Measurements from ENCODE around the gene MIER2.

MIER2 gene

DNA sequence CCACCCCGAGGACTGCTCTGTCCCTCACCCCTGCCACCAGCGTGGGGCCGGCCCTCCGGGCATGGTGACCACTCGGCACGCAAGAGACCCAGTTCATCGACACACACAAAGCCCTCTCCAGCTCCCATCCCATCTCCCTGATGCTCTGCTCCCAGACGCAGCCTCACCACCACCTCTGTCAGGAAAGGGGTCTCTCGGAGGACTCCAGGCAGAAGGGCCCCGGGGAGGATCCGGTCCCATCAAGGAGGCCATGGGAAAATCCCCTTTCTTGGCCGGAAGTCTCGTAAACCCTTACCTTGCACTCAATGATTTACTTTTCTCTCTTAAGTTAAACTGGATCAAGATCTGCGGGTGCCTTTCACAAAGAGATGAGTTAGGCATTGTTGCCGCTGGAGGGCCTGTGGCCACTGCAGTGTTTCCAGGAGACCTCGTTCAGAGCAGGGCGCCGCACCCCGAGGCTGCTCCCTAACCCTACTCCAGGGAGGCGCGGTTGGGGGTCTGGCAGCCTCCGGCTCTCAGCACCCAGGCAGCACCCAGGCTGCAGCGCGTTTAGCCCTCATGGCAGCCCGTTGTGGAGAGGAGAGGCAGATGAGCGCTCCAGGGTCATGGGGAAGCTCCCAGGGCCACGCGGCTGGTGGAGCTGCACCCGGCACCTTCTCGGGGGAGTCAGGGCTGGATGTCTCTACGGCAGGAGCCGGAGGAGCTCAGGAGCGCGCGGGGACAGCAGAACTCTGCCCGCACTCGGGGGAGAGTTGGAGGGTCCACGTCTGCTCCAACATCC is 33.4 kb upstream of the MIER2 start:
- no peak for DNase-seq

- DNase-seq, result no peak
Observed at GRCh38 chr19:376111-376470, 31.5 kb upstream of the MIER2 start.

DNA sequence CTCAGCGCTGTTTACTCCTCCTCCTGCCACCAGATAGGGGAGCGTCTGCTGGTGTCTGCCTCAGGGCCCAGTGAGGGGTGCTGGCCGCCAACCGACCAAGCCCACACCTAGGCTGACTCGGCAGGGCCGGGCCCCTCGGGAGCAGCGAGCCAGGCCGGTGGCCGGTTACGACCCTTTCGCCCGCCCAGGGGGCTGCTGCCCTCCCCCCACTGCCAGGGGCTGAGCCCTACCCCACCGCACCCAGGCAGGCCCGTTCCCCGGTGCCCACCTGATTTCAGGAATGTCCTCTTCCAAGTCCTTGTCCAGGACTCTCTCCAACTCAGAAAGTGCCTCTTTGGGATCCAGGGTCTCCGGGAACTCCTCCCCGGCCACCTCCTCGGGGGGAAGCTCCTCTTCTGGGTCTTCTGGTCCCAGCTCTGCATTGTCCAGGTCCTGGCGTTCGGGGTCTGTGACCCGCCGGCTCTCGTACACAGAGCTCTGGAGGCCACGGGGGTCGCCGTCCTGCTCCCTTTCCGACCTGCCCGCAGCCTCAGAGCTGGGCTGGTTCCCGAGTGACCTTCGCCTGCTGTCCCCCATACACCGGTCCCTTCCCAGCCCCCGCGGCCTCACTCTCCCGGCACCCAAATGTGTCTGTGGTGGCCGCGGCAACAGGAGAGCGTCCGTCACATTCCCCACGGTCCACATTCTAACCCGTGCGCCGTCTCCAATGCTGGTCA is 31.0 kb upstream of the MIER2 start:
- no peak for DNase-seq

DNA sequence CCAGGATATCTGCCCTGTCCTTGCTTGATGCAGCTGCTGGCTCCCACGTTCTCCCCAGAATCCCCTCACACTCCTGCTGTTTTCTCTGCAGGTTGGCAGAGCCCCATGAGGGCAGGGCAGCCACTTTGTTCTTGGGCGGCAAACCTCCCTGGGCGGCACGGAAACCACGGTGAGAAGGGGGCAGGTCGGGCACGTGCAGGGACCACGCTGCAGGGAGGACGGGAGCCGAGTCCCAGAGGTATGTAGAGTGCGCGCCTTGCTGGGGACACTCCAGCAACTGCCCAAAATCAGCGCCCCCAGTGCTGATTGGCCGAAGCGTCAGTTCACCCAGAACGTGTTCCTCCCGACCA is 30.3 kb upstream of the MIER2 start:
- no peak for DNase-seq

GRCh38 chr19:374183-374885 is 29.7 kb upstream of the MIER2 start:
- DNase-seq, result no peak

DNA sequence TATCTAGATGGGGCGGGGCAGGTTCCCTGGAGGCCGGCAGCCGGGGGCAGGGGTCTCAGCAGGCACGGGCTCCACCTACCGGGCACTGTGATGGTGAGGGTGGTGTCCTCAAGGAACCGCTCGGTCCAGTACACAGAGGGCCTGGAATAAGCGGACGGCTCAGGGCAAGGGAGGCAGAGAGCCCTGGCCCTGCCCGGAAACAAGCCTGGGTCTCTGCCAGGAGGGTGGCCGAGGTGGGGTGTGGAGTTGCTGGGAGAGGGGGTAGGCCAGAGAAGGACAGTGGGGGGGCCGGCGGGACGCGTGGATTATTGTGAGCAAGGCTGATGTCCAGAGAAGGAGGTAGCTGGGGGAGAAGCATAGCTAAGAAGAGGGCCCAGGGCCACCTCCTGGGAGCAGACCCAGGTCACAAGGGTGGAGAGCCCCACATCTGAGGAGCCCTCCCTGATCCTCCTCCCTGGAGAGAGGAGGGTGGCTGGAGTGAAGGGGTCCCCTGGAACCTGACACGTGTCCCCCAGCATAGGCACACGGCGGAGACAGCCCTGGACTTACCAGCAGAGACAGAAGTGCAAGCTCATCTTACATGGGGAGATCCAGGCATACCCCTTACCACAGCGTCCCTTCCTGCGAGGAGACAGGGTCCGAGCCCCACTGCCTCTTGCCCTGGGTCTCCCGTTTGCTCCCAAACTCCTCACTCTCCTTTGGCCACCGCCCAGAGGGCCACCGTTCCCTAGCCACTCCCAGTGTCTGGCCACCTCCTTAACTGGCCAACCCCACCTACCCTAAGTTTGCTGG is 29.0 kb upstream of the MIER2 start:
- no peak for DNase-seq

GRCh38 chr19:372306-372890 is 27.8 kb upstream of the MIER2 start:
- DNase-seq, result no peak

DNA sequence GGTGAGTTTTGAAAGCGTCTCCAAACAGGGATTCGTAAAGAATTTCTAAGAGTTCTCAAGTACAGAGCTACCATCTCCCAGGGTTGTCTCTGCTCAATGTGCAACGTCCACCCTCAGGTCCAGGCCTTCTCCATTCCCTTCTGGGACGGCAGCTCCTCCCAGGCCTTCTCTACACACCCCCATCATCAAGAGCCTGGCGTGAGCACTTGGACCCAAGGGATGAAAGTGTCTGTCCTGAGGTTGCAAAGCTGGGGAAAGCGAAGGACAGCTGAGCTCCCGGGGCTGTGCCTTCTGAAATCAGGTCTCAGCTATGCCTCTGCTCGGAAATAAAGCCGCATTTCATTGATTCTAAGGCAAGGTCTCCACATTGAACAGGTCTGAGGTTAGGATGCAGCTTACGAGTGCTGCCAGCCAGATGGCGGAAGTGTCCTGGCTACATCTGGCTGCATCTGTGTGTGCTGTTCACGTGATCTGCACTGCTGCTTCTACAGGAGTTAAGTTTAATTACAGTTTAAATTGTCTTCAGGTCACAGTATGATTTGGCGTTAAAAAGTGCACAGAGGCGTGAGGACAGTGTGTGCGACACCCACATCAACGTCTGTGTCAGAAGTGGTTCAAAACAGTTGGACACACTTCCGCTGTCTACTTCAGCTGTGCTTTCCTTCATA is 27.0 kb upstream of the MIER2 start:
- DNase-seq, result no peak

- no peak for DNase-seq
Observed at GRCh38 chr19:370641-371330, 26.2 kb upstream of the MIER2 start.

GRCh38 chr19:369876-370275 is 25.3 kb upstream of the MIER2 start:
- DNase-seq, result no peak

DNA sequence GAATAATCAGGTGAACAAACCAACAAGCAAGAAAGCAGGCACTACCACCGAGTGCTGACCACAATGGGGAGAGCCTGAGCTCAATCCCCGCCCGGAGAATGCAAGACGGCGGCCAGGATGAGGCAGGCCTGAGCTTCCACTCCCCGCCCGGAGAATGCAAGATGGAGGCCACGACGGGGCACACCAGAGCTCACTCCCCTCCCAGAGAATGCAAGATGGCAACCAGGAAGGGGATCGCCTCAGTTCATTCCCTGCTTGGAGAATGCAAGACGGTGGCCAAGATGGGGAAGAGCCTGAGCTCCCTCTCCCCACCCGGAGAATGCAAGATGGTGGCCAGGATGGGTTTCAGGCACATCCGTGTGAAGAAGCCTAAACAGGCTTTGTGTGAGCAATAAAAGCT is 24.7 kb upstream of the MIER2 start:
- DNase-seq, result no peak

GRCh38 chr19:368630-369024 is 24.0 kb upstream of the MIER2 start:
- DNase-seq, result no peak

DNA sequence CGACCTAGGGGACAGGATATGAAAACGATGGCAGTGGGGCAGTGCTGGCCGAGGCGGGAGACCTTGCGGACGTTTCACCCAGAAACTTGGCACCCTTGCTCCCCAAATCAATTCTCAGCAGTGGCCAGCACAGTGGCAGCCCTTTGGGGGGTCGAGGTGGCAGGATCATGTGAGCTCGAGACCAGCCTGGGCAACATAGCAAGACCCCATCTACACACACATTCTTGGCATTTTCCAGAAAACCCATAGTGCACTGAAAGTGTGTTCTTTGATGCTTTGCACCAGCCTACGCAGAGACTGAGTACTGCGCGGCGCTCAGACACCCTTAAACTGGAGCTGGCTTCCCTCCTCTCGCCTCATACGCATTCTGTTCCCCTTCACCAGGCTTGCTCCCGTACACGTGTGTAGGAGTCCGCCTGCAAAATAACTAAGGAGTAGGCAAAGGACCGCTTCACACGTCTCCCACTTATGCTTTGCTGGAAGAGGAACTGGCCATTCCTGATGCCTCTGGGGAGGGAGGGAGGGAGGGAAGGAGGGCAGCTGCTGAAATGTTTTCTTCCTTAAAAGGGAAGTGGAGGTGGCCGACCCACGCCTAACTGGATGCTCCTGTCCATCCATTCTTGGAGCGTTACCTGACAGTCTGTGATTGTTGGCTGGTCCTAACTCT is 23.5 kb upstream of the MIER2 start:
- no peak for DNase-seq

DNA sequence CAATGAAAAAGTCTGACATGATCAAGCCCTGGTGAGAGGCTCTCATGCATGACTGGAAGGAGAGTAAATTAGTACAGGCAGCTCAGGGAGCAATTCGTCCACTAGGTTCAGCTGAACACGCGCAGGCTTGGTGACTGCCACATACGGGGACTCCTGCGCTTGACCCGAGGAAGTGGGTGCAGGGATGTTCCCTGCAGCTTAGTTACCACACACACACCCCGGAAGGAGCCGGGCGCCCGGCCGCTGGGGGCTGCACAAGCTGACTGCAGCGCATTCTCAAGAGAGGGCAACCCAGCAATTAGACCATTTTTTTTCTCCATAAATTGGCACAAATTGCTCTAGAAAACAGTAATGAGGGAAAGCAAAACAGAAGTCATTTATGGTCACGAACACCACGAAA is 23.0 kb upstream of the MIER2 start:
- DNase-seq, result no peak

DNA sequence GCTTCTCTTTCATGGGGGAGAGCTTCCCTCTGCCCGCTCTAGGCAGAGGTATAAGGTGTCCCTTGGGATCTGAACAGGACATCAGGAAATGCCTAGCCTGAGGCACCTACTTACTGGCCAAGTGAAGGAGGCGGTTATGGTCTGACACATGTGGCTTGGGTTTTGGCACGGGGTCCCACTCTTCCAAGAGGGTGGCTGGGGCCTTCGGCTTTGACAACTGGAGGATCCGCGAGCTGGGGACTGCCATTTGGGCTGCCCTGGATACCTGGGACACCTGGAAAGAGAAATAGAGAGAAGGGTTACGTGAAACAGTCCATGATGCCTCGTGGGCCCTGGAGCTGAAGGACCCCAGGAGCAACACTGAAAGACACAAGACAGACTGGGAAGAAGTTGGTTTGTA is 22.4 kb upstream of the MIER2 start:
- DNase-seq, result no peak

GRCh38 chr19:366205-366783 is 21.7 kb upstream of the MIER2 start:
- DNase-seq, result no peak

- DNase-seq, result no peak
Observed at GRCh38 chr19:364496-365287, 20.1 kb upstream of the MIER2 start.

GRCh38 chr19:362683-363082 is 18.1 kb upstream of the MIER2 start:
- DNase-seq, result no peak

DNA sequence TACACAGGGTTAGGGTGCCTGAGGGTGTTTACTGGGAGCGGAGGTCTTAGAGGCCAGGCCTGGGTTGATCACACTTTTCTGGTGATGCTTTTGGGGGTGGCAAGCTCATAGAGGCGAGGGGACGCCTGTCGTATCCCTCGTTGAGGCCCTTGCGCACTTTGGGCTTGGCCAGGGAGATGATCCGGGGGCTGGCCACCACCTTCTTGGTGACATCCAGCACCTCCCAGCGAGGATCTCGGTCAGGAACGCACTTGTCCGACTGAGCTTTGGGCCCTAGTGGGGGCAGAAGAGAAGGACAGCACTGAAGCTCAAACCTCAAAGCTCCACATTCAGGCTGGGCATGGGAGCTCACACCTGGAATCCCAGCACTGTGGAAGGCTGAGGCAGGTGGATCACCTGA is 17.6 kb upstream of the MIER2 start:
- no peak for DNase-seq

DNA sequence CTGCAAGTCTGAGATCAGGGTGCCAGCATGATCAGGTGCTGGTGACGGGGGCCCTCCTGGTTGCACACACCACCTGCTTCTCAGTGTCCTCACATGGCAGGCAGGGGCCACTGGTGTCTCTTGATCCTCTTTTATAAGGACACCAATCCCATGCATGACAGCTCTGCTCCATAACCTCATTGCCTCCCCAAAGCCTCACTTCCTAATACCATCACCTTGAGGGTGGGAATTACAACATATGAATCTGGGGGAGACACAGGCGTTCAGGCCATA is 15.0 kb upstream of the MIER2 start:
- DNase-seq, result no peak
